HG03354 (cell line): ENCODE measurements around the gene MRPL48.
"Not testable (repeated sequence)": the region's sequence is repeated elsewhere in the genome, so short reads cannot be mapped to it uniquely, and the experiment has no call there.

Experiments used
- ATAC-seq: cut with Tn5 transposase; IDR thresholded peaks from one replicate; pipeline ENCODE4 v1.9.1; 2021; ENCODE audit warnings: mild to moderate bottlenecking; ENCODE audit not compliant: unreplicated experiment, poor library complexity, severe bottlenecking

MRPL48 gene

GRCh38 chr11:73787643-73788558 is at the start of gene MRPL48:
Gene MRPL48 (plus strand): TSS chr11:73787874. CDS start chr11:73787972, 98 bp downstream.
- ATAC-seq, result peak; percentile 95

- ATAC-seq, result no peak
Measured at GRCh38 chr11:73743045-73743444, 44.6 kb upstream of the MRPL48 start.

- ATAC-seq, result no peak
Measured at GRCh38 chr11:73746701-73747100, 41.0 kb upstream of the MRPL48 start.

- no peak for ATAC-seq
Measured at GRCh38 chr11:73747762-73748161, 39.9 kb upstream of the MRPL48 start.

- ATAC-seq, result no peak
Measured at GRCh38 chr11:73748300-73748699, 39.4 kb upstream of the MRPL48 start.

- ATAC-seq, result no peak
Measured at GRCh38 chr11:73749118-73749517, 38.6 kb upstream of the MRPL48 start.

- no peak for ATAC-seq
Measured at GRCh38 chr11:73750228-73750627, 37.4 kb upstream of the MRPL48 start.

- not testable (repeated sequence) for ATAC-seq
Measured at GRCh38 chr11:73750862-73751261, 36.8 kb upstream of the MRPL48 start.

- no peak for ATAC-seq
Measured at GRCh38 chr11:73752216-73752867, 35.3 kb upstream of the MRPL48 start.

GRCh38 chr11:73752903-73753302 is 34.8 kb upstream of the MRPL48 start:
- ATAC-seq, result no peak

GRCh38 chr11:73753938-73754337 is 33.7 kb upstream of the MRPL48 start:
- no peak for ATAC-seq

GRCh38 chr11:73755670-73756069 is 32.0 kb upstream of the MRPL48 start:
- ATAC-seq, result no peak

- no peak for ATAC-seq
Measured at GRCh38 chr11:73757598-73757997, 30.1 kb upstream of the MRPL48 start.

GRCh38 chr11:73758451-73758850 is 29.2 kb upstream of the MRPL48 start:
- ATAC-seq, result no peak

GRCh38 chr11:73759610-73760134 is 28.0 kb upstream of the MRPL48 start:
- ATAC-seq, result no peak

GRCh38 chr11:73760135-73760678 is 27.5 kb upstream of the MRPL48 start:
- ATAC-seq, result peak; percentile 7

- ATAC-seq, result peak; percentile 93
Measured at GRCh38 chr11:73760679-73761402, 26.8 kb upstream of the MRPL48 start, which contains the start of gene RAB6A. Gene RAB6A (minus strand): TSS chr11:73761074. CDS start chr11:73760635, 439 bp downstream.

- peak; percentile 13 for ATAC-seq
Measured at GRCh38 chr11:73761403-73761945, 26.2 kb upstream of the MRPL48 start.

- ATAC-seq, result no peak
Measured at GRCh38 chr11:73762732-73763131, 24.9 kb upstream of the MRPL48 start.
